ENCODE results near the gene DDB1. TPM values are rescaled to one million over a fixed set of nuclear protein-coding genes. Genes with fewer than 3 reads are reported as not detected.

Gene DDB1
- total RNA-seq, 1 donor from 2014 or later = 130 TPM

- intact Hi-C loops (cut with DNase I) = no loop called here
- Histone ChIP-seq H3K4me1 (no peaks in the 10 kb centered on the region), H3K4me3 (no peak overlapping the region), H3K27ac (no peak overlapping the region), H3K36me3 (peaks cover 0 to 4% of the 10 kb centered on the region in 2 donors), H3K9me3 (no peaks in the 10 kb centered on the region), H3K27me3 (no peaks in the 10 kb centered on the region)
- no peak for DNase-seq (ENCODE audit: low spot score in 2 of 2)
- TF ChIP-seq, protein P1, sequence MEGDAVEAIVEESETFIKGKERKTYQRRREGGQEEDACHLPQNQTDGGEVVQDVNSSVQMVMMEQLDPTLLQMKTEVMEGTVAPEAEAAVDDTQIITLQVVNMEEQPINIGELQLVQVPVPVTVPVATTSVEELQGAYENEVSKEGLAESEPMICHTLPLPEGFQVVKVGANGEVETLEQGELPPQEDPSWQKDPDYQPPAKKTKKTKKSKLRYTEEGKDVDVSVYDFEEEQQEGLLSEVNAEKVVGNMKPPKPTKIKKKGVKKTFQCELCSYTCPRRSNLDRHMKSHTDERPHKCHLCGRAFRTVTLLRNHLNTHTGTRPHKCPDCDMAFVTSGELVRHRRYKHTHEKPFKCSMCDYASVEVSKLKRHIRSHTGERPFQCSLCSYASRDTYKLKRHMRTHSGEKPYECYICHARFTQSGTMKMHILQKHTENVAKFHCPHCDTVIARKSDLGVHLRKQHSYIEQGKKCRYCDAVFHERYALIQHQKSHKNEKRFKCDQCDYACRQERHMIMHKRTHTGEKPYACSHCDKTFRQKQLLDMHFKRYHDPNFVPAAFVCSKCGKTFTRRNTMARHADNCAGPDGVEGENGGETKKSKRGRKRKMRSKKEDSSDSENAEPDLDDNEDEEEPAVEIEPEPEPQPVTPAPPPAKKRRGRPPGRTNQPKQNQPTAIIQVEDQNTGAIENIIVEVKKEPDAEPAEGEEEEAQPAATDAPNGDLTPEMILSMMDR (IDR thresholded peaks at IDR 0.05) = no peak
These were observed 51.2 kb downstream of the DDB1 start for GRCh38 chr11:61281581-61282250.

DNA sequence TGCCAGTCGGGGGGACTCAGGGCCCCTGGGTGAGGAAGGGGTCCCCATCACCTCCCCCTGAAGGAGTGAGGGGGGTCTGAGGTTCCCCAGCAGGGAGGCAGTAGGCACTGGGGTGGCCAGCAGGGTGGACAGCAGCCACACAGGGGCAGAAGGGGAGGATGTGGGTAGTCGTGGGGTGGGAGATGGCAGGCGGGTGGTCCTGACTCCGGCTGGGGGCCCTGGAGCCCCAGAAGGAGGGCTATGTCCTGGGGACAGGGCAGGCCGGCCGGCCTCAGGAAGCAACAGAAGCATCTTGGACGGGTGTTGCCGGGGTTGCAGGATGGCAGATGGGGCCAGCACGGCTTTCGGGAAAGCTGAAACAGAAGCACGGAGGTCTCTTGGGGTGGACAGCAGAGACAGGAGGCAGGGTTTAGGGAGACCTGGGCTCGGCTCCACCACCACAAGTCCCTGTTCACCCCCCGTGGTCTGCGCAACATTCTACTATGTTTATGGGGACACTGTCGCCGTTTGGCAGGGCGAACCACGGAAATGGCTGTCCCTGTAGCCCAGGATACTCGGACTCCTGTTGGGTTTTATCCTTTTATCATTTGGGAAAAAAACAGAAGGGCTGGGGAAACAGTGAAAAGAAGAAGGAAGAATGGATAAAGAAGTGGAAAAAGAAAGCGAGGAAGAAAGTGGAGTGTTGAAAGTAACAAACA is 51.9 kb downstream of the DDB1 start:
- H3K27ac ChIP-seq = no peak overlapping the region

GRCh38 chr11:61279934-61280659 is 52.8 kb downstream of the DDB1 start:
- TF ChIP-seq, protein P1 (IDR thresholded peaks at IDR 0.05) = no peak
- no peak overlapping the region for H3K4me3 ChIP-seq

More for the DNA sequence above, 51.9 kb downstream of the DDB1 start:
- intact Hi-C loops (cut with DNase I) = no loop called here
- DNase-seq (ENCODE audit: low spot score in 2 of 2) = no peak
- no peaks in the 10 kb centered on the region for H3K9me3 ChIP-seq
- H3K27me3 ChIP-seq = no peaks in the 10 kb centered on the region
- peaks cover 0 to 4% of the 10 kb centered on the region in 2 donors for H3K36me3 ChIP-seq
- H3K4me3 ChIP-seq = no peak overlapping the region
- TF ChIP-seq, protein P1 (IDR thresholded peaks at IDR 0.05) = no peak
- H3K4me1 ChIP-seq = no peaks in the 10 kb centered on the region

GRCh38 chr11:61278001-61278470 is 54.9 kb downstream of the DDB1 start:
- Histone ChIP-seq H3K36me3 (peaks cover 0 to 4% of the 10 kb centered on the region in 2 donors), H3K27me3 (no peaks in the 10 kb centered on the region), H3K9me3 (no peaks in the 10 kb centered on the region), H3K4me1 (no peaks in the 10 kb centered on the region), H3K4me3 (no peak overlapping the region), H3K27ac (no peak overlapping the region)
- TF ChIP-seq, protein P1 (IDR thresholded peaks at IDR 0.05) = no peak
- intact Hi-C loops (cut with DNase I) = no loop called here
- DNase-seq (ENCODE audit: low spot score in 2 of 2) = no peak

More at GRCh38 chr11:61279934-61280659, 52.8 kb downstream of the DDB1 start:
- H3K27ac ChIP-seq = no peak overlapping the region
- DNase-seq (ENCODE audit: low spot score in 2 of 2) = no peak
- H3K4me1 ChIP-seq = no peaks in the 10 kb centered on the region
- intact Hi-C loops (cut with DNase I) = no loop called here
- no peaks in the 10 kb centered on the region for H3K9me3 ChIP-seq
- H3K36me3 ChIP-seq = peaks cover 0 to 4% of the 10 kb centered on the region in 2 donors
- no peaks in the 10 kb centered on the region for H3K27me3 ChIP-seq

GRCh38 chr11:61277186-61278000 is 55.5 kb downstream of the DDB1 start:
- intact Hi-C loops (cut with DNase I) = no loop called here
- DNase-seq (ENCODE audit: low spot score in 2 of 2) = no peak
- H3K36me3 ChIP-seq = peaks cover 0 to 4% of the 10 kb centered on the region in 2 donors
- H3K27me3 ChIP-seq = no peaks in the 10 kb centered on the region
- H3K9me3 ChIP-seq = no peaks in the 10 kb centered on the region
- no peaks in the 10 kb centered on the region for H3K4me1 ChIP-seq
- TF ChIP-seq, protein P1 (IDR thresholded peaks at IDR 0.05) = no peak
- no peak overlapping the region for H3K27ac ChIP-seq
- no peak overlapping the region for H3K4me3 ChIP-seq

All from ascending aorta (tissue), 2 donors.